Cardiac muscle cell (in vitro differentiated cells and primary cell): Measurements from ENCODE around the gene FBLN1. TPM values are rescaled to one million over a fixed set of nuclear protein-coding genes. Genes with fewer than 3 reads are reported as not detected.

Source experiments
- DNase-seq, 2 donors: peaks; one replicate each; pipeline versions ENCODE4 v3.0.0 to v3.0.0-alpha.2; 2010 to 2017; ENCODE audit warnings: low read depth in 1 of 2, low spot score in 1 of 2
- H3K27ac ChIP-seq: fragments of 200-600 bp; sonication (generic); 2 replicates; pipeline ENCODE4 v1.5.1; 2016
- H3K27me3 ChIP-seq: fragments of 200-600 bp; sonication (generic); 2 replicates; pipeline ENCODE4 v1.6.0; 2016; ENCODE audit warnings: control low read depth
- H3K36me3 ChIP-seq: fragments of 200-600 bp; sonication (generic); 2 replicates; pipeline ENCODE4 v1.5.1; 2016; ENCODE audit warnings: control low read depth
- H3K4me1 ChIP-seq: fragments of 200-600 bp; sonication (generic); 2 replicates; pipeline ENCODE4 v1.8.1; 2017; ENCODE audit warnings: low read depth, mild to moderate bottlenecking, mixed run types
- H3K4me3 ChIP-seq: fragments of 200-600 bp; sonication (generic); 2 replicates; pipeline ENCODE4 v1.5.1; 2016; ENCODE audit warnings: mild to moderate bottlenecking
- H3K9me3 ChIP-seq: fragments of 200-600 bp; sonication (generic); 2 replicates; pipeline ENCODE4 v1.5.1; 2017; ENCODE audit warnings: low read depth, mild to moderate bottlenecking, control low read depth
- polyA plus RNA-seq: library from polyadenylated mRNA; unstranded; fragments of >200 nt; fragmentation: Nextera tagmentation; extraction: Ambion mirVana; gene quantifications from 2 replicates; pipeline ENCODE4 v1.2.1, GENCODE V29; 2016
- total RNA-seq: library from RNA; depleted of rRNA; stranded (reverse); fragments of >200 nt; gene quantifications from 2 replicates; pipeline ENCODE4 v1.2.3, GENCODE V29; 2016
- TF ChIP-seq, protein P1 (sequence below): IDR thresholded peaks from 2 replicates; pipeline ENCODE4 v1.5.1; 2012; ENCODE audit warnings: low read depth, mild to moderate bottlenecking, low read length

Gene FBLN1
- total and polyA plus RNA-seq, 2 experiments from 2014 or later: 53.8 to 55.7 TPM

DNA sequence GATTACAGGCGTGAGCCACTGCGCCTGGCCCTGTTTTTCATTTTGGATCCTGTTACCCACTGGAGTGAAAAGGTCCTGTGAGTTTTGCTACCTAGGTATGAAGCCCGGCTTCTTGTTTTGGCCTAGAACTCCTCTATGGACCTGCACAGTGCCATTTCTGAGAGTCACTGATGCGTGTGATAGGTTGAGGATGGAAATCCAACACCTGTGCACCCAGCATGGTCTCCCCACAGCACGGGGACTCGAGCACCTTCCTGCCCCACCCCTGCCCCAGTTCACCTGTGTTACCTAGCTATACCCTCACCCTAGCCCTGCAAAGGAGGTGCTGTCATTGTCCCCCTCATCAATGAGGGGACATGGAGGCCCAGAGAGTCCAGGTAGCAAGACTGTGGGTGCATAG is 5.1 kb downstream of the FBLN1 start:
- no peaks in the 10 kb centered on the region for H3K27me3 ChIP-seq
- H3K27ac ChIP-seq: no peak overlapping the region
- TF ChIP-seq, protein P1, sequence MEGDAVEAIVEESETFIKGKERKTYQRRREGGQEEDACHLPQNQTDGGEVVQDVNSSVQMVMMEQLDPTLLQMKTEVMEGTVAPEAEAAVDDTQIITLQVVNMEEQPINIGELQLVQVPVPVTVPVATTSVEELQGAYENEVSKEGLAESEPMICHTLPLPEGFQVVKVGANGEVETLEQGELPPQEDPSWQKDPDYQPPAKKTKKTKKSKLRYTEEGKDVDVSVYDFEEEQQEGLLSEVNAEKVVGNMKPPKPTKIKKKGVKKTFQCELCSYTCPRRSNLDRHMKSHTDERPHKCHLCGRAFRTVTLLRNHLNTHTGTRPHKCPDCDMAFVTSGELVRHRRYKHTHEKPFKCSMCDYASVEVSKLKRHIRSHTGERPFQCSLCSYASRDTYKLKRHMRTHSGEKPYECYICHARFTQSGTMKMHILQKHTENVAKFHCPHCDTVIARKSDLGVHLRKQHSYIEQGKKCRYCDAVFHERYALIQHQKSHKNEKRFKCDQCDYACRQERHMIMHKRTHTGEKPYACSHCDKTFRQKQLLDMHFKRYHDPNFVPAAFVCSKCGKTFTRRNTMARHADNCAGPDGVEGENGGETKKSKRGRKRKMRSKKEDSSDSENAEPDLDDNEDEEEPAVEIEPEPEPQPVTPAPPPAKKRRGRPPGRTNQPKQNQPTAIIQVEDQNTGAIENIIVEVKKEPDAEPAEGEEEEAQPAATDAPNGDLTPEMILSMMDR: no peak
- H3K4me1 ChIP-seq: peaks cover 28% of the 10 kb centered on the region
- no peaks in the 10 kb centered on the region for H3K36me3 ChIP-seq
- H3K4me3 ChIP-seq: no peak overlapping the region
- no peak for DNase-seq
- H3K9me3 ChIP-seq: no peaks in the 10 kb centered on the region

DNA sequence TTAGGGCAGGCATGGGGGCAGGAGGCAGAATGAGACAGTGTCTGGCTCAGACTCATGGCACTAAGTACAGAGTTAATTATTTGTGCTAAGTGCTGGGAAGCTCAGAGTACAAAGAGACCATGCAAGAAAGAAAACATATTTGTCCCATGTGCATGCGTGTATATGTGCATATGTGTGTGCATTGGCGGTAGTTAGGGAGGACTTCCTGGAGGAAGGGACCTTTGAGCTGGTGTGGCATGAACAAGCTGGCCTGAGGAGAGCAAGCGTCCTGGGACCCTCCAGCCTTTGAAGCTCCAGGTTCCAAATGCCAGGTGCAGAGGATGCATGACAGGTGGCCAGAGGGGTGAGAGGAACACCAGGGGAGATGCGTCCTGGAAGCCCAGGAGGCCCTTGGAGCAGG is 6.1 kb downstream of the FBLN1 start:
- H3K9me3 ChIP-seq: no peaks in the 10 kb centered on the region
- TF ChIP-seq, protein P1: no peak
- no peak overlapping the region for H3K4me3 ChIP-seq
- H3K36me3 ChIP-seq: no peaks in the 10 kb centered on the region
- no peak overlapping the region for H3K27ac ChIP-seq
- peaks cover 22% of the 10 kb centered on the region for H3K4me1 ChIP-seq
- no peaks in the 10 kb centered on the region for H3K27me3 ChIP-seq
- no peak for DNase-seq

DNA sequence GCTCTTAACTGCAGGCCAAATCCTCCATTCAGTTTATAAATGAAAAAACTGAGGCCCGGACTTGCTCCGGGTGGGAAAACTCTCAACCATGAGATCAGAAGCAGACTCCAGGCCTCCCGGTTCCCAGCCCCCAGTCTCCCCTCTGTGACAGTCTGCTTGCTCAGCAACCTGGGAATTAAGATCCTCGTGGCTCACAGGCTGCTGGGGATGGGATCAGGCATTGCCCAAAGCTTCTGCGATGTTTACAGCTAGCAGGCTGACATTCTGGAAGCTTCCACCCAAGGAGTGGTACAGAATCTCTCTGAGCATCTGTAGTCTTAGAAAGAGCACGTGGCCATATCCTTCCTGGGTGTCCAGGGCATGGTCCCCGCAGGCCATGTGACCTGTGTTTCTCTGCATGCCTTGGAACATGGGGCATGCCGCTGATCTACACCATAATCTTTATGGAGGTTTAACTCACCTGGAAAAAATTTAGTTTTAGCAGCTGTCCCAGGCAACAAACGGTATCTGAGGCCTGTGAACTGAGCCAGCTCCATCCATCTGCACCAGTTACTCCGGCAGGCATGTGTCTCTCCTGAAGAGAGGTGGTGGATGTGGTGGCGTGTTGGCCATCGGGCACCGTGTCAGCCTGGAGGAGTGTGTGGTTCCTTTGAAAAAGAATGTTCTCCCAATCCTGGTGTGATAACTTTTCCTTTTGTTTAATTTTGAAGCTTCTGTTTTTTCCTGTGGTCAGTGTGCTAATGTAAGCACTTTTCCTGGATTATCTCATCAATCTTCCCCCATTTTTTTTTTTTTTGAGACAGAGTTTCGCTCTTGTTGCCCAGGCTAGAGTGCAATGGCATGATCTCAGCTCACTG is 7.9 kb downstream of the FBLN1 start:
- Histone ChIP-seq H3K9me3 (no peaks in the 10 kb centered on the region), H3K4me1 (peaks cover 6% of the 10 kb centered on the region), H3K36me3 (no peaks in the 10 kb centered on the region), H3K27ac (no peak overlapping the region), H3K27me3 (no peaks in the 10 kb centered on the region), H3K4me3 (no peak overlapping the region)
- TF ChIP-seq, protein P1: no peak
- no peak for DNase-seq

DNA sequence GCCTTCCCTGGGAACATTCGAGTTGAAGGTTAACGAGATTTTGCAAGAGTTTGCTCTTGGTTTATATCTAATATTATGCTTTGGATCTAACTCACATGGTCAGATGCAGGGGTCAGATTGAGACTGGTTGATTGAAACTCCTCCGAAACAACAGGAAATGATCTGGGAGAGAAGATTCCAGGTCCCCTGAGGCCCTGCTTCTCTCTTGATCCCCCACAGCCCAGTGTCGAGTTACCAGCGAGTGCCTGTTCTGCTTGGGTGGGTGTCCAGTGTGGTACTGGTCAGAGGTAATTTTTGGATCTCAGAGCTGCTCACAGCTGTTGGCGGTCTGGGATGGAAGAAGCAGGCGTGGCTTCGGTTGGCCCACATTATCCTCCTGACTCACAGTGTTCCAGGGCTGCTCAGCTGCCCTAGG is 9.2 kb downstream of the FBLN1 start:
- peak overlapping the region; percentile 69 for H3K27ac ChIP-seq
- peak; percentile 48 to 93 for DNase-seq
- H3K4me1 ChIP-seq: peaks cover 12% of the 10 kb centered on the region
- H3K9me3 ChIP-seq: no peaks in the 10 kb centered on the region
- no peaks in the 10 kb centered on the region for H3K27me3 ChIP-seq
- TF ChIP-seq, protein P1: no peak
- no peaks in the 10 kb centered on the region for H3K36me3 ChIP-seq
- H3K4me3 ChIP-seq: no peak overlapping the region

DNA sequence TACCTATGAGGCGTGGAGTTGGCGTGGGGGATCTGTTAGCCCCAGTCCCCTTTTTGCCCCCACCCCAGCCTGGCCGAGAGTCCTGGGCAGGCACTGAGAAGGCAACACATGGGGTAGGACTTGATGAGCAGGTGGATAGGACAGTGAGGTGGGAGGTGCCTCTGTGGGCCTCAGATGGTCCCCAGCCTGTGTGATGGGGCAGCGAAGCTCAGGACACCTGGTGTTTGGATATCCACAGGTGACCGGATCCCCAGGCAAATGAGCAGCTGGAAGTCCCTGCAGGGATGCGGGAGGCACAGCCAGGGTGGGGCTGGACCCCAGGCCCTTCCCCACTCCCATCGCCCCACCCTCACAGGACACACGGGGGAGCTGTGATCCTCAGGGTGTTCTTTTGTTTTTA is 9.7 kb downstream of the FBLN1 start:
- H3K4me1 ChIP-seq: peaks cover 17% of the 10 kb centered on the region
- no peaks in the 10 kb centered on the region for H3K27me3 ChIP-seq
- no peak for DNase-seq
- TF ChIP-seq, protein P1: no peak
- no peaks in the 10 kb centered on the region for H3K9me3 ChIP-seq
- H3K4me3 ChIP-seq: no peak overlapping the region
- H3K36me3 ChIP-seq: no peaks in the 10 kb centered on the region
- peak overlapping the region; percentile 69 for H3K27ac ChIP-seq
